ENCODE data around the gene TASP1.

GRCh38 chr20:13436530-13436929 is 202.2 kb downstream of the TASP1 start:
- TF ChIP-seq CTCF (optimal IDR thresholded peaks at IDR 0.05 in 1 of 3, IDR thresholded peaks at IDR 0.05 in 1 of 3, conservative IDR thresholded peaks at IDR 0.05 in 1 of 3; ENCODE audit: extremely low read depth in 1 of 3, insufficient read depth in 2 of 3, low read length in 3 of 3): no peak
- no peak for TF ChIP-seq EZH2 (IDR thresholded peaks at IDR 0.05; ENCODE audit: low read length)
